Measurements from ENCODE around the gene DAB2IP.
"Not testable (repeated sequence)": the region's sequence is repeated elsewhere in the genome, so short reads cannot be mapped to it uniquely, and the experiment has no call there.

Gene DAB2IP

DNA sequence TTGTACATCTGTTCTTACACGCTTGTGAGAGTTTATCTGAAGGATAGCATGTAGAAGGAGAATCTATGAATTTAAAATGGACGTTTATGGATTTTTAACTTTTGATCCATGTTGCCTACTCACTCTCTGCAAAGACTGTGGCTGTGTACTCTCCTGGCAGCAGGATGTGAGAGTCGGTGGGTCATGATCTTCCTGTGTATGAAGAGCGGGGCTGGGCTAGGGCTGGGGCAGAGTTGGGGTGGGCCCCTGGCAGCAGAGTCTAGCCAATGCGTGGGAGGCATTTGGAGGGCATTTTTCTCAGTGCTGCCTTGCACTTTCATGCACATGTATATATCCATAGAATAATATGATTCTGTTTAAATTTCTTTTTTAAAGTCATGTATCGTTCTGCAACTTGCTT, 24.0 kb upstream of the DAB2IP start:
- DNase-seq, result no peak

DNA sequence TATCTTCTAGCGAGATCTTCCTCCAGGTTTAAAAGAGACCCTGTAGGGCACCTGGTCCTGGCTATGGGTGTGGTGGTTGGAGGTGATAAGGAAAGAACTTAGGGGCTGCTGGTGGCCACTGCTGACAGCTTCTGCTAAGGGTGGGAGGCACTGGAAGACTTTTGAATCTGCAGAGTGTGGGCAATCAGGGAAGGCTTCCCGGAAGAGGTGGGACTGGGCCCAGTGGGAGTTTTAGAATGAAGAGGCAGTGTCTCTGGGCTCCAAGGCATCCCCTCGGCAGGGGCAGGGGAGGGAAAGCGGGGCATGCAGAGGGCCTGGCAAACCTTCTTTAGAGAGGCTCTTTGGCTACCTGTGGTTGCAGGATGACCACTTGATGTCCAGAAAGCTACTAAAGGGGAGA, 23.0 kb upstream of the DAB2IP start:
- DNase-seq, result no peak

DNA sequence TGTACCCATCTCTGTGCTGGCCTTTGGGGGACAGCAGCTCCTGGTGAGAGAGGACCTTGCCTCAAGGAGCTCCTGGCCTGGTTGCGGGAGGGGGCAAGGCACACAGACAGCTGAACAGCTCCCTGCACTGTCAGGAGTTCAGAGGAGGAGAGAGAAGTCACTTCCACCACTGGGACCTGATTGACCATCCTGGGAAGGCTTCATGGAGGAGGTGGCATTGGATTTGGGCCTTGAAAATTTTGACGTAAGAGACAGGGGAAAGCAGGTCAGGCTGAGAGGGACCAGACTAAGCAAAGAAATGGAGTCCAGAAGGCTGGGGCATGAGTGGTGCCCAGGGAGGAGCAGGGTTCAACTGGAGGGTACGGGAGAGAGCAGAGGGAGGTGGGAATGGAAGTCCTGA, 20.3 kb upstream of the DAB2IP start:
- no peak for DNase-seq

DNA sequence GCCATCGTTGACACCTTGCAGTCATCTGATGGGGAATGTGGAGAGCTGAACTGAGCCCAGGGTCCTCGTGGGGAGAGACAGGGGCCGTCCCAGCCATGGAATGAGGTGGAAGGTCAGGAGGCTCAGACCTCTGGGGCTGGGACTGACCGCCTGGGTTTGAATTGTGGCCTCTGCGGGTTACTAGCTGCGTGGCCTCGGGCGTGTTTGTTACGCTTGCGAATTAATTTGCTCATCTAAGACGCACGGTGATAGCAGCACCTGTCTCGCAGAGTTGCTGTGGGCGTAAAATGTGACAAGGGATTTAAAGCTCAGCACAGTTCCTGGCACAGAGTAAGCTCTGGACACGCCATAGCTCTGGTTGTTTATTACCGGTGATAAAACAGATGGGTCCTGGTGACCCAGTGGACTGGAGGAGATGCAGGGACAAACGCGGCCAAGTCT, 19.4 kb upstream of the DAB2IP start:
- DNase-seq, result no peak

DNA sequence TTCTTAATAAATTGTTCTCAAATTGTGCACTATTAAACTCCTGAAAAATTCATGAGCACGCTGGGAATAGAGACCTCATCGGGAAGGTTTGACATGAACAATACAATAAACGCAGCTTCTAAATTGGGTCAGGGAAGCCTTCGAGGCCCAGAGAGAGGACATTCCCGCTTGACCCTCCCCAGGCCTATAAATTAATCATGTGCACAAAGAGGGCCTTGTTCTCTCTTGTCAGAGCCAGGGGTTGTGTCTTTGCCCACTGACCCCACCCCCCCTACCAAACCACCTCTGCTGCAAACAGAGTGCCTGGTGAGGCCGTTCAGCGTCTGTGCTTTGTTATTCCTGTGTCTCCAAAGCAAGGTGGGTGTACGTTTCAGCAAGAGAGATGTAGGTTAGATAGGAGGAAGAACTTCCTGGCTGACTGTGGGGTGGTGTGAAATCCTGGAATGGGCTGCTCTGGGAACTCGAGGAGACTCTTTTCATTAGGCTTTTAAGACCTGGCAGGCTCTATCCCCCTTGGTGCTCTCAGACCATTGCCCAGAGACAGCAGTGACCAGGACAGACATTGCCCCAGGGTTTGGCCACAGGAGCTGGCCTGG, 18.2 kb upstream of the DAB2IP start:
- no peak for DNase-seq

DNA sequence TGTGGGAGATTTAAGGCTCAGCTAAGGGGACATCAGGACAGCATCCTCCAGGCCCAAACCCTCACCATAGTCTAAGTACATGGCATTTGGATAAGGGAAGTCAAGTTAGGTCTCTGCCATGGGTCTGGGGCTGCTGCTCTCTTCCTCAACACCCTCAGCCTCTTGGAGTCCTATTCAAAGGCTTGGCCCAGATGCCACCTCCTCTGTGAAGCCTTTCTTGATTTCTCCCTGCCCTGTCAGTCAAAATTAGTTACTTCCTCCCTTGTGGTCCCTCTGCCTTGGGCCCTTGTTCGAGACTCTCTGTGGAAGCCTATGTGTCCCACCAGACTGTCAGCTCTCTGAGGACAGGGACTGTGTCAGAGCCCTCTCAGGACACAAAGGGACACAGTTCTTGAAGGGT, 17.7 kb upstream of the DAB2IP start:
- no peak for DNase-seq

DNA sequence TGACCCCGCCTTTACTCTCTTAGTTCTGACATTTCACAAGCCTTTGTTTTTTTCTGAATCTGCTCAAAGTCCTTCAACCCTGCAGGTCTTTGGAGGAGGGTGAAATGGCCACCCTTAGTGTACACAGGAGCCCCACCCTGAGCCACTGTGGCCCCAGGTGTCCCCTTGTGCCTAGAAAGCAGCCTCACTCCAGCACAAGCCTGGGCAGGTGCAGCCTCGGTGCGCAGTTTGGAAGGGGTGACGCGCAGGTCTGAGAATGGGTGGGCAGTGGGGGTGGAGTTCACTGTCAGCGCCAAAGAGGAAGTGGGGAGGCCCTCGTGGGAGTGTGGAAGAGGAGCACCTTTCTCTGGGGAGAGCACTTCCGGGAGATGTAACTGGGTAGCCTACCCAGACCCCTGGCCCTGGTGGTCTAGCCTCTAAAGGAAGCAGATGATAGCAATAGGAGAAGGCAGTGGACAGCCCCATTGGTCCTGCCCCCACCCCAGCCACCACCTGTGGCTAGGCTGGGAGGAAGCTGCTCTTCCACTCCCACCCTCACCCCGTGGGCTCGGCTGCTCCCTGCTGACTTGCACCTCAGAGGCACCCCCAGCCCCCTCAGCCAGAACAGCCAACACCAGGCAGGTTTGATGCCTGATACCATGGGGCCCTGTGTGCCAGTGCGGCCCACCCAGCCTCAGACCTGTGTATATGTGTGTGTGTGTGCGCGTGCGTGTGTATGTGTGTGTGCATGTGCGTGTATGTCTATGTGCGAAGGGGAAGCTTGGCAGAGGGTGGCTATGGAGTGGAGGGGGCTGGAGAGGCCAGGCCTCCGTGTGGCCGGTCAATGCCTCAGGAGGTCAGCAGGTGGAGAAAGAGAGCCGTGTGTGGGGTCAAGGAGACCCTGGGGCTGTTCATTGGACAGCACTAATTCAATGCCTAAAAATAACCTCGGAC, 16.8 kb upstream of the DAB2IP start:
- no peak for DNase-seq

DNA sequence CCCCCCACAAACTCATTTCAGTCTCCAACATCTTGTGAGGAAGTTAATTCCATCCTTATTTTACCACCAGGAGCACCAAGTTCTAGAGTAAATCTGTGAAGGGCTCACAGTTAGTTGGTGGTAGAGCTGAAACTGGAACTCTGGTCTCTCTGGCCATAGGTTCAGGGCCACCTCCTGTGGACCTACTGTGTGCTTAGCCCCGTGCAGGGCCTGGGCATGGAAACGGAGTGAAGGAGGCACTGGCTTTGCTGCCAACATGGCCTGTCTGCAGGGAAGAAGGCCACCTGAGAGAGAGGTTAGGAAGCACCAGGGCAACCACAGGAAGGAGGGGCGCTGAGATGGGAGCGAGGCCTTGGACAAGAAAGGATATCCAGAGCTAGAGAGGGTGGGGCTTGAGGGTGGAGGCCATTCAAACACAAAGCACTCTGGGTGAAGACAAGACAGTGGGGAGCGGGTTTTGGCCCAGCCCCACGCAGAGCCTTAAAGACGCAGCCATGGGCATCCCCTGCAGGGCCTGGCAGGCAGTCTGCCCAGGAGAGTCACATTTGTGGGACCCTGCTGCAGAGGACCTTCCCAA, 16.0 kb upstream of the DAB2IP start:
- DNase-seq, result no peak

DNA sequence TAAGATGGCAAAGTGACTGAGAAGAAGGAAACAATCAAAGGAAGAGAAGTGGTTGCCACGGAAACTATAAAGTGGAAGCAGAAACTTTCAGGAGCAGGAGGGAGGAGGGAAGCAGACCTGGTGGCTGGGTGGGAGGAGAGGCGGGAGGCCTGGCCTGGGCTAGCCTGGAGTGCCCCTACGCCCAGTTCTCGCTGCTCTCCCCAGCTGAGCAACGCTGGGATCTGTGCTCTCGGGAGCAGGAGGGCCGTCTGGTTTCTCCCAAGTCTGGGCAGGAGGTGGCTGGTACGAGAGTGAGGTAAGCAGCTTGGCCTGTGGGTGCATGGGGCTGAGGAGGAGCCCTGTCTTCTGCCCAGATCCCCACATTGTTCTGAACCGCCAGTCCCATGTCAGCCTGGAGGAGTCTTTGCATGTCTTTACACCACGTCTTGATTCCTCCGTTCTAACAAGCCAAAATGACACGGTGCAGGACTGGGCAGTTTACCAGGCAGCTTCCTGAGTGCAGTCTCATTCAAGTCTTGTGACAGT, 15.0 kb upstream of the DAB2IP start:
- no peak for DNase-seq

DNA sequence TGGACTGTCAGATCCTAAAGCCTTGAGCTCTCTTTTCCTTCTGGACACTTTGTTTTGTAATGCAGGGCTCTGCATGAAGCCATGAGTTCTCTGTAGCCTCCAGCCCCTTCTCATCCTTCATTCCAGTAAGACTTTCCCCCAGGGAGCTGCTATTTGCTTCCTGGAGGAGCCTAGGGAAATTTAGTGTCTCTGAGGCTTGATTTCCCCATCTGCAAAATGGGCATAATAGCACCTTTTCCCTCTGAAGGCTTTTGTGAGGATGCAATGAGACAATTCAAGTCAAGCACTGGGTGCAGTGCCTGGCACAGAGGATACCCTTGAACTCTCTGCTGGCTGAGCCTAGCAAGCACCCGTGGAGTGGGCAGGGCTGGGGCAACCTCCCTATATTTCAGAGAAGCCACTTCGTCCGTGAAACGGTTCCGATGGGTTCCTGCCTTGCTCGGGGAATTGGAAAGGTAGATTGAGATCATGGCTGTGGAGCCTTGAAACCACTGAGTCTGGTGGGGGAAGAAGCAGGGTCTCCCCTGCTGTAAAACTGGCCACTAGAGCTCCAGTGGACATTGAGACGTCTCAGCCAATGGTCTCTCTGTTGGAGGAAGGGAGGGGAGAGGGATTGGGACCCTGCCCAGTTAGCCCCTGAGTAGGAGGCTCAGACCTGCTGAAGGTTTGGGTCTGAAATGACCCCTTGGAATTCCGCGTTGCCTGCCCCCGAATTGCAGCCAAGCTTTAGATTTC, 14.3 kb upstream of the DAB2IP start:
- DNase-seq, result no peak

DNA sequence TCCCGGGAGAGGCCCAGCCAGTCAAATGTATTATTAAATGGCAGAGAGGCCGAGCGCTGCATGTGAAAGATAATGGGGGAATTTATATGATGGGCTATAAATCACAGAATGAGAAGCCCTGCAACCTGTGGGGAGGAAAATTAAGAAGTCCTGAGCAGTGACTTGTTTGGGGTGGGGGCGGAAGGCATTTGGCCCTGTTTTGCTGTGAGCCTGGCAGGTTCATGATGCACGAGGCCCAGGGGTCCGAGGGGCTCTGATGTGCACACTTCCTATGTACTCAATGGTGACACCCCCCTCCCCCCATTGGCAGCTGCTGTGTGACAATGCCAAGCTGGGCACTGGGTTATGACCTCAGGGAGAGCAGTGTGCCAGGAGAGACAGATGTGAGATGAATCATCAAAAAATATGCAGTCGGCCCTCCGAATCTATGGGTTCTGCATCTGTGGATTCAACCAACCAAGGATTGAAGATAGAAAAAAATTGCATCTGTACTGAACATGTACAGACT, 13.7 kb upstream of the DAB2IP start:
- DNase-seq, result peak; percentile 77

DNA sequence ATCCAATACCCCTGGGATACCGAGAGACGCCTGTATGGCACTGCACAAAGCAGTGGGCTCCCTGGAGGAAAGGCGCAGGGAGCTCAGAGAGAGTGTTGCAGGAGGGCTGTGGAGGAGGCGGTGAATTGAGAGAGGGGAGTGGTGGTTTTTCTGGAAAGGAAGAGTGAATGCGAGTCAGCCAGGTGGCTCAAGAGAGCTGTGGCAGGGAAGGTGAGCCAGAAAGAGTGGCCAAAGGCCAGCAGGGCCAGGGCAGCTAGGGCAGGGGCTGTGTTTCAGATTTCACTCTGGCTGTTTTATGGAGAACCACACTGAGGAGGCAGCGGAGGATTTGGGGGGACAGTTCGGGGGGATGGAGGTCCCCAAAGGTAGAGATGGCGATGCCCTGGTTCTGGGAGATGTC, 13.0 kb upstream of the DAB2IP start:
- DNase-seq, result no peak

DNA sequence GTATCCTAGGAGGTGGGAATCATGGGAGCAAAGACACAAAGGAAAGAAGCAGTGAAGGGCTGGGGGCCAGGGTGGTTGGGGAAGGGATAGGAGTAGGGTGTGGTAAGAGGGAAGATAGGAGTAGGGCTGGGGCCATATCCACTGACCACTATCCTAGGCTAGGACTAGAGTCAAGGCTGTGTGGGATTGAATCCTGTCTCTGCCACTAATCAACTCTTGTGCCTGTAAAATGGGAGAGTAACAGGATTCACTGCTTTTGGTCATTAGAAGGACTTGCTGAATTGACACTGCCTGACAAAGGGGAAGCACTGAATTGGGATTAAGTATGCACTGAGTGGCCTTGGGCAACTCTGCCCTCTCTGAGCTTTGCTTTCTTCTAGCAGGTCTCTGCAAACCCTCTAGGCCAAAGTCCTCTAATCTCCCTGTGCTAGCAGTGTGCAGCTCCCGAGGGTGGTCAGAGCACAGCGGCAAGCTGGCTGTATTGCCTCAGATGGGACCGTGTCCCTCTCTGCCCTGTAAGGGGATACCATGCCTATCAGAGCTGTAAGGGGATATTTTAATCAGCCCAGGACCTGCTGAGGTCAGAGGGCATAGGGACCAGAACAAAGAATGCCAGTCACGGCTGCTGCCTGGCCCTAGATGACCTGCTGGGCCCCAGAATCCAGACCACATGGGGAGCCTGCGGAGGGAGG, 12.4 kb upstream of the DAB2IP start:
- no peak for DNase-seq

DNA sequence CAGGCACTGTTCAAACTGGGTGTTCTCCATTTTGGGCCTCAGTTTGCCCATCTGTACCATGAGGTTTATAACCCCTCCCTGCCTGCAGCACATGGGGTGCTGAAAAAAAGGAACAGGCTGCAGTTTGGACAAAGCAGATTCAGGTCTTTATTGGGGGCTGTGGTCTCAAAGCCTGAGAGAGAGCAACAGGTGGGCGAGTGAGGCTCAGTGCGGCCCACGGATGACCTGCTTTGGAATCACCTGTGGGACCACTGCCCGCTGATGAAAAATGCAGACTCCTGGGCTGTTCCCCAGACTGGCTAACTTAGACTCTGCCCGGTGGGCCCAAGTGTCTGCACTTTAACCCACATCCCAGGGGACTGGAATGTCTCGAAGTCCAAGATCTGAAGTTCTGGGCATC, 11.8 kb upstream of the DAB2IP start:
- DNase-seq, result no peak

DNA sequence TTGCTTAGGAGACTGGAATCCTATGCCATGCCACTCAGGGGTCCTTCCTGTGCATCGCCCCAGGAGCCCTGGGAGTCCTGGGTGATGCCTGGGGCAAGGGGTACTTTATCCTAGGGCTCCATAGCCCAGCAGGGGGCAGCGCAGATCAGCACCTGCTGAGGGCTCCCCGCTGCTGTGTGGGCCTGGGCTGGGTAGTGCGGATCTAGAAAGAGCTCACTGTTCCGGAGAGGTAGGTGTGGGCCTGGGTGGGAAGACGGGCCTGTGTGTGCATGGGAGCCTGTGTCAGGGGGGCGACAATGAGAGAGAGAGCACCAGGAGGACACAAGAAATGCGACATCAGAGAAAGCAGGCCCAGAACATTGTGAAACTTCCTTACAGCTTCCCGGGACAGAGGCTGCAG, 11.4 kb upstream of the DAB2IP start:
- DNase-seq, result no peak

DNA sequence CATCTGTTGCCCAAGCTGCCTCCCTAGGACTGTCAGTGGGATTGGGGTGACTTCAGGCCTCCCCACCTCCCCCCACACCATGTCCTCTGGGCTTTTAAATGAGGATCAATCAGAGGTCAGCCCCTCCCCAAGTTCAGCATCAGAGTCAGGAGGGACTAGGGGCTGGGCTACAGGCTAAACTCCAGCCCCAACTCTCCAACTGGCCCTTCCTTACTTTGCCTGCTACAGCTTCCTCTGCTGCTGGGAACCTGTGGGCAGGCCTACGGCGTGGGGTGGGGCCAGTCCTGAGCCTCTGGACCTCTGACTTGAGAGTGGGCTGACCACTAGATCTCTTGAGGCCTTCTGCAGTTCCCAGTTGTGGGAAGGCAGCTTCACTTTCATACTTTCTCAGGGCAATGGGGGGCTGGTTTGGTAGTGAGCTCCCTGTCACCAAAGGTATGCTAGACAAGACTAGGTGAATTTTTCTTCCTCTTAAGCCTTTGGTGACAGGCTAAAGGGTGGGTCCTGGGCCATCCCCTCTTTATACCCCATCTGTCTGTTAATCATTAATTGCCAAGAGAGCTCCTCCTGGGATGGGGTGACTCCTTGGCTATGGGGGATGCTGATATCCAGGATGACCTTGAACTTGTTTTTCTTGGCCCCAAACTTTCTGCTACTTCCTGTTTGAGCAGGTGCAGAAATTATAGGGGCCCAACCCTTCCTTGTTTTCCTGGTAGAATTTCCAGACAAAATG, 10.8 kb upstream of the DAB2IP start:
- no peak for DNase-seq

DNA sequence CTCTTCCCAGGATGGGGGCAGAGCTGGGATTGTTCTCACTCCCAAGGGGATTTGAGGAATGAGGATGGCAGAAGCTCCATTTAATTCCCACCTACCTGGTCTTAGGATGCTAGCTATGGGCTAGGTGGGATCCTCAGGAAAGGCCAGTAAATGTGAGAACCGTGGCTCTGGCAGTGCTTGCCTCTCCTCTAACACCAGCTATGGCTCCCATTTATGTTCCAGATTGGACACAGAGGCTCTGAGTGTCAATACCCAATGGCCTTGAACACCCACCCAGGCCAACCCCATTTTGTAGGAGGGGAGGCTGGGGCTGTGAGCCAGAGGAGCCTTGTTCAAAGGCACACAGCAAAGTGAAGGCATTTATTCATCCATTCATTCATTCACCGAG, 10.2 kb upstream of the DAB2IP start:
- DNase-seq, result no peak

DNA sequence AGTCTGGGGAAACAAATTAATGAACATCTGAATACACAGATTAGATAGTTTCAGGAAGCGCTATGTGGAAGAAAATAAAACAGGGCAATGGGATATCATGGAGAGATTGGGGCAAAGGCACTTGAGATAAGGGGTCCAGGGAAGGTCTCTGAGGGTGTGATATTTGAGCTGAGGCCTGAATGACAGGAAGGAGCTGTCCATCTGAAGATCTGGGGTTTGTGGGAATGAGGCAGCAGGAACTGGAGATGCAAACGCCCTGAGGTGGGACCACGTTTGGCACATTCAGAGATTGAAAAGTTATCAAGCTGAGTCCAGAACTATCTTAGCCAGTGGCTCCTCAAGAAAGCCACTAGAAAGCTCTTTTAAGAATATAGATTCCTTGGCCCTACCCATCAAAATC, 8.7 kb upstream of the DAB2IP start:
- no peak for DNase-seq

DNA sequence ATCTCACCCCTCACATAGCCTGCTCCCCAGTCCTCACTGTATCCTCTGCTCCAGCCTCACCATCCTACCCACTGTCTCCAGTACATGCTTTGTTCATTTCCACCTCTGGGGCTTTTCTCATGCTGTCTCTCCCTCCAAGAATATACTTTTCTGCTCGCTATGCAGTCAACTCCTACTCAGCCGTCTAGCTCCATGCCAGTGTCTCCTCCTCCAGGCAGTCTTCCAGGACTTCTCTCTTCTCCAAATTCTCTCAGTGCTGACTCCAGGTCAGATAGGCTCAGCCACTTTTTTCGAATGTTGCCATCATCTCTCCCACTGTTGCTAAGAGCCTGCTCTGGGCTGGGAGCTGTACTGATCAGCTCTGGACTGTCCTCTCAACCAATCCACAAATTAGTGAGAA, 8.0 kb upstream of the DAB2IP start:
- DNase-seq, result no peak

DNA sequence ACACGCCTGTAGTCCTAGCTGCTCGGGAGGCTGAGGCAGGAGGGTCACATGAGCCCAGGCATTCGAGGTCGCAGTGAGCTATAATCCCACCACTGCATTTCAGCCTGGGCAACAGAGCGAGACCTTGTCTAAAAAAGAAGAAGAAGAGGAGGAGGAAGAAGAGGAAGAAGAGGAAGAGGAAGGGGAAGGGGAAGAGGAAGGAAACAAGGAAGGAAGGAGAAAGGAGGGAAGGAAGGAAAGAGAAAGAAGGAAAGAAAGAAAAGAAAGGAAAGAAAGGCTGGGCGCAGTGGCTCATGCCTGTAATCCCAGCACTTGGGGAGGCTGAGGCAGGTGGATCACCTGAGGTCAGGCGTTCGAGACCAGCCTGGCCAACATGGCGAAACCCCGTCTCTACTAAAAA, 7.4 kb upstream of the DAB2IP start:
- not testable (repeated sequence) for DNase-seq

DNA sequence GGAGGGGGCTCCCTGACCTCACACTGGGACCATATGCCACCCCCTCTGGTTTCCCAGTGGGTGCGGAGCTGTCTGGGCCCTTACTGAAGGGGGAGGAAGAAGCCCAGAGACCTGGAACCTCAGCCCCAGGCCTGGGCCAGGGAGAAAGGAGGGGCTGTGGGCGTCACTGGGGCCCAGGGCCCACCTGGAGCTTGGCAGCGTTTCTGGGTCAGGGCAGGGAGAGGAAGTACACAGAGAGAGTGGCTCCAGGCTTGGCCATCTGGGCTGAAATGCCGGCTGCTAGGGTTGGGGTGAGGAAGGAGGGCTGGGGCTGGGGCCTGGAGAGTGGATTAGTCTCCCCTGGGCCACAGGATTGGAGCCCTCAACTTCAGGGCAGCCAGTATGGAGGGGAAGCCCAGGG, 6.4 kb upstream of the DAB2IP start:
- no peak for DNase-seq
